ENCODE data around the gene PROB1.
"Not testable (repeated sequence)": the region's sequence is repeated elsewhere in the genome, so short reads cannot be mapped to it uniquely, and the experiment has no call there.

PROB1 gene

DNA sequence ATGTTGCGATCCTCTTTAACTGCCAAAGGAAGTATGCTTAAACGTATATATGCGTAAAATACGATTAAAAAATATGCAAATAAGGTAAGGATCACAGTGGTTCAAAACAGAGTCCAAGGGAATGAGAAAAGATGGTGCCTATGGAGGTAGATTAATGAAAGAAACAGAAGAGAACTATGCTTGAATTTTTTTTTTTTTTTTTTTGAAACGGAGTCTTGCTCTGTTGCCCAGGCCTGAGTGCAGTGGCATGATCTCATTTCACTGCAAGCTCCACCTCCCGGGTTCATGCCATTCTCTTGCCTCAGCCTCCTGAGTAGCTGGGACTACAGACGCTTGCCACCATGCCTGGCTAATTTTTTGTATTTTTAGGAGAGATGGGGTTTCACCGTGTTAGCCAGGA lies 49.5 kb downstream of the PROB1 start:
- not testable (repeated sequence) for H3K27ac ChIP-seq (ENCODE audit: low read depth, low read length); H3K9ac ChIP-seq (ENCODE audit: low read length); H3K9me3 ChIP-seq (ENCODE audit: control insufficient read depth, insufficient read depth, low read depth, low read length); H3K27me3 ChIP-seq (ENCODE audit: control insufficient read depth, insufficient read depth, low read length); H3K4me3 ChIP-seq (ENCODE audit: low read depth, low read length)
- H3K36me3 ChIP-seq (ENCODE audit: control insufficient read depth, insufficient read depth, low read length), result peaks cover 12% of the 10 kb centered on the region; the same call in 1 of the 2 replicates
- H3K4me1 ChIP-seq (ENCODE audit: control insufficient read depth, insufficient read depth, low read length), result peaks cover 10% of the 10 kb centered on the region

GRCh38 chr5:139344177-139344576 lies 50.7 kb downstream of the PROB1 start:
- no peak overlapping the region for H3K27ac ChIP-seq (ENCODE audit: low read depth, low read length)
- H3K4me1 ChIP-seq (ENCODE audit: control insufficient read depth, insufficient read depth, low read length), result peaks cover 10% of the 10 kb centered on the region
- no peak overlapping the region for H3K4me3 ChIP-seq (ENCODE audit: low read depth, low read length)
- H3K9ac ChIP-seq (ENCODE audit: low read length), result no peak overlapping the region
- no peaks in the 10 kb centered on the region for H3K27me3 ChIP-seq (ENCODE audit: control insufficient read depth, insufficient read depth, low read length)
- H3K9me3 ChIP-seq (ENCODE audit: control insufficient read depth, insufficient read depth, low read depth, low read length), result no peaks in the 10 kb centered on the region
- peaks cover 12% of the 10 kb centered on the region; the same call in 1 of the 2 replicates for H3K36me3 ChIP-seq (ENCODE audit: control insufficient read depth, insufficient read depth, low read length)

DNA sequence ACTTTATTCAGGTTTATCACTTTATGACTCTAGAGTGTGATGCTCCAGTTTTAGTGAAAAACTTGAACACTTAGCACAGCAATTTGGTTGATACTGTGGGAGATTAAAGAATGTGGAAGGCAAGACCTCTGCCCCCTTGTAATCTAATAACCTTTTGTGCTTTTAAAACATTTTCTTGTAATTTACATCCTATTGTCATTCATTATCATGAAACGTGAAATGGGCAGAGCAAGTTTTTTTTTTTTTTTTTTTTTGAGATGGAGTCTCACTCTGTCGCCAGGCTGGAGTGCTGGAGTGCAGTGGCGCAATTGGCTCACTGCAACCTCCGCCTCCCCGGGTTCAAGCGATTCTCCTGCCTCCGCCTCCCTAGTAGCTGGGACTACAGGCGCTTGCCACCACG lies 51.4 kb downstream of the PROB1 start:
- H3K4me1 ChIP-seq (ENCODE audit: control insufficient read depth, insufficient read depth, low read length), result peaks cover 10% of the 10 kb centered on the region
- H3K9me3 ChIP-seq (ENCODE audit: control insufficient read depth, insufficient read depth, low read depth, low read length), result no peaks in the 10 kb centered on the region
- peaks cover 12% of the 10 kb centered on the region; the same call in 1 of the 2 replicates for H3K36me3 ChIP-seq (ENCODE audit: control insufficient read depth, insufficient read depth, low read length)
- peak overlapping the region; percentile 98 for H3K9ac ChIP-seq (ENCODE audit: low read length)
- H3K4me3 ChIP-seq (ENCODE audit: low read depth, low read length), result peak overlapping the region; percentile 97
- H3K27me3 ChIP-seq (ENCODE audit: control insufficient read depth, insufficient read depth, low read length), result no peaks in the 10 kb centered on the region
- H3K27ac ChIP-seq (ENCODE audit: low read depth, low read length), result no peak overlapping the region

GRCh38 chr5:139342423-139342723 lies 52.5 kb downstream of the PROB1 start:
- H3K27me3 ChIP-seq (ENCODE audit: control insufficient read depth, insufficient read depth, low read length), result no peaks in the 10 kb centered on the region
- H3K36me3 ChIP-seq (ENCODE audit: control insufficient read depth, insufficient read depth, low read length), result peaks cover 10% of the 10 kb centered on the region; the same call in 1 of the 2 replicates
- peaks cover 10% of the 10 kb centered on the region for H3K4me1 ChIP-seq (ENCODE audit: control insufficient read depth, insufficient read depth, low read length)
- H3K4me3 ChIP-seq (ENCODE audit: low read depth, low read length), result peak overlapping the region; percentile 97
- peak overlapping the region; percentile 59 for H3K27ac ChIP-seq (ENCODE audit: low read depth, low read length)
- peak overlapping the region; percentile 98 for H3K9ac ChIP-seq (ENCODE audit: low read length)
- H3K9me3 ChIP-seq (ENCODE audit: control insufficient read depth, insufficient read depth, low read depth, low read length), result no peaks in the 10 kb centered on the region

DNA sequence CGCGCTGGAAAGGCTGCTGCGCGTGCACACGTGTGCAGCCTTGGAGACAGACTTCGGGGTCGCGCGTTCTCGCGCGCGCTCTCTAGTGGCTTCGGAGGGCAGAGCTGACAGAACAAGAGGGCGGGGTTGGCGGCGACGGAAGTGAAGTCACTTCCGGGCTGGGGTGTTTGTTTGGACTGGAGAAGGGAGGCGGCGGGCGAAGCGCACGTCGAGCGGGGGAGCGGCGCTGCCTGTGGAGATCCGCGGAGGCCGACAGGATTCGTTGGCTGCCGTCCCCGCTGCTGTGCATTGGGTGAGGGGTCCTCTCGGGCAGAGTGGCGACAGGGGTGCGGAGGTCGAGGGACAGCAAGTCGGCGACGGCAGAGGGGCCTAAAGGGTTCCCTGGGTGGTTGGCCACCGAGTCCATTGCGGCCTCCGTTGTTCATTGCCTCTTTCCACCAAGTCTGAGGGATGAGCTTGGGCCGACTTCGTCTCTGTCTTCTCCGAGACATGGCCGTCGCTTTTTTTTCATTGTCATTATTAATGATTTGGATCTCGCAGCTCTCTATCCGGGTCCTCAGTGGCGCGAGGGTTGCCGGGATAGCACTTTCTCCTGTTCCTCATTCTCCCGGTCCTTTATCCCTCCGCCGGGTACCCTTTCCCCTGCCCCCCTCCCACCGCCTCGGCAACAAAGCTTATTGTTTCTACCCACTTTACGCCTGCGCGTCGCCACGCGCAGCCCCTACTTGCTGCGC lies 53.0 kb downstream of the PROB1 start, which contains the start of gene PAIP2:
Gene PAIP2 (plus strand): TSS at position 166 of the 734 bp plus-strand sequence. CDS start 21,931 bp downstream, outside the sequence.
- peak within 1 kb of the TSS; percentile 98 for H3K9ac ChIP-seq (ENCODE audit: low read length)

GRCh38 chr5:139341187-139341688 lies 53.7 kb downstream of the PROB1 start:
- peak overlapping the region; percentile 32 for H3K9ac ChIP-seq (ENCODE audit: low read length)
- H3K4me1 ChIP-seq (ENCODE audit: control insufficient read depth, insufficient read depth, low read length), result peaks cover 10% of the 10 kb centered on the region
- no peaks in the 10 kb centered on the region for H3K9me3 ChIP-seq (ENCODE audit: control insufficient read depth, insufficient read depth, low read depth, low read length)
- no peaks in the 10 kb centered on the region for H3K27me3 ChIP-seq (ENCODE audit: control insufficient read depth, insufficient read depth, low read length)
- peak overlapping the region; percentile 97 for H3K4me3 ChIP-seq (ENCODE audit: low read depth, low read length)
- peaks cover 10% of the 10 kb centered on the region; the same call in 1 of the 2 replicates for H3K36me3 ChIP-seq (ENCODE audit: control insufficient read depth, insufficient read depth, low read length)
- H3K27ac ChIP-seq (ENCODE audit: low read depth, low read length), result no peak overlapping the region

More for the DNA sequence above, 53.0 kb downstream of the PROB1 start, which contains the start of gene PAIP2:
- Histone ChIP-seq H3K9me3 (ENCODE audit: control insufficient read depth, insufficient read depth, low read depth, low read length) (no peaks in the 10 kb centered on the region), H3K4me1 (ENCODE audit: control insufficient read depth, insufficient read depth, low read length) (peaks cover 10% of the 10 kb centered on the region), H3K27ac (ENCODE audit: low read depth, low read length) (peak within 1 kb of the TSS; percentile 95), H3K4me3 (ENCODE audit: low read depth, low read length) (peak within 1 kb of the TSS; percentile 97), H3K27me3 (ENCODE audit: control insufficient read depth, insufficient read depth, low read length) (no peaks in the 10 kb centered on the region), H3K36me3 (ENCODE audit: control insufficient read depth, insufficient read depth, low read length) (peaks cover 10% of the 10 kb centered on the region; the same call in 1 of the 2 replicates)

Data from HUES6 (cell line).